ENCODE results near the gene APOL3.
"Not testable (repeated sequence)": the region's sequence is repeated elsewhere in the genome, so short reads cannot be mapped to it uniquely, and the experiment has no call there.

APOL3 gene

GRCh38 chr22:36125434-36125833, 35.1 kb downstream of the APOL3 start:
- Histone ChIP-seq H3K27me3 (ENCODE audit: control insufficient read depth, insufficient read depth, low read length) (peaks cover 9% of the 10 kb centered on the region), H3K9ac (ENCODE audit: low read depth, low read length) (no peak overlapping the region), H3K4me3 (ENCODE audit: low read depth, low read length) (no peak overlapping the region), H3K9me3 (ENCODE audit: control insufficient read depth, insufficient read depth, low read length) (no peaks in the 10 kb centered on the region), H3K36me3 (ENCODE audit: control insufficient read depth, insufficient read depth, low read length) (no peaks in the 10 kb centered on the region), H3K4me1 (ENCODE audit: control insufficient read depth, insufficient read depth, low read length) (peaks cover 4% of the 10 kb centered on the region)

- H3K4me3 ChIP-seq (ENCODE audit: low read depth, low read length), result no peak overlapping the region
- peaks cover 9% of the 10 kb centered on the region for H3K27me3 ChIP-seq (ENCODE audit: control insufficient read depth, insufficient read depth, low read length)
- H3K9me3 ChIP-seq (ENCODE audit: control insufficient read depth, insufficient read depth, low read length), result no peaks in the 10 kb centered on the region
- peaks cover 4% of the 10 kb centered on the region for H3K4me1 ChIP-seq (ENCODE audit: control insufficient read depth, insufficient read depth, low read length)
- H3K9ac ChIP-seq (ENCODE audit: low read depth, low read length), result no peak overlapping the region
- no peaks in the 10 kb centered on the region for H3K36me3 ChIP-seq (ENCODE audit: control insufficient read depth, insufficient read depth, low read length)
Measured at GRCh38 chr22:36124666-36125065, 35.9 kb downstream of the APOL3 start.

- no peak overlapping the region for H3K9ac ChIP-seq (ENCODE audit: low read depth, low read length)
- H3K4me1 ChIP-seq (ENCODE audit: control insufficient read depth, insufficient read depth, low read length), result peaks cover 4% of the 10 kb centered on the region
- H3K4me3 ChIP-seq (ENCODE audit: low read depth, low read length), result peak overlapping the region; percentile 13
- H3K27me3 ChIP-seq (ENCODE audit: control insufficient read depth, insufficient read depth, low read length), result peaks cover 9% of the 10 kb centered on the region
- no peaks in the 10 kb centered on the region for H3K9me3 ChIP-seq (ENCODE audit: control insufficient read depth, insufficient read depth, low read length)
- H3K36me3 ChIP-seq (ENCODE audit: control insufficient read depth, insufficient read depth, low read length), result no peaks in the 10 kb centered on the region
Measured at GRCh38 chr22:36123673-36124630, 36.6 kb downstream of the APOL3 start.

GRCh38 chr22:36120621-36121351, 39.8 kb downstream of the APOL3 start:
- H3K9ac ChIP-seq (ENCODE audit: low read depth, low read length); H3K4me1 ChIP-seq (ENCODE audit: control insufficient read depth, insufficient read depth, low read length); H3K4me3 ChIP-seq (ENCODE audit: low read depth, low read length); H3K9me3 ChIP-seq (ENCODE audit: control insufficient read depth, insufficient read depth, low read length); H3K27me3 ChIP-seq (ENCODE audit: control insufficient read depth, insufficient read depth, low read length); H3K36me3 ChIP-seq (ENCODE audit: control insufficient read depth, insufficient read depth, low read length): not testable (repeated sequence)

- H3K4me3 ChIP-seq (ENCODE audit: low read depth, low read length), result no peak overlapping the region
- no peaks in the 10 kb centered on the region for H3K9me3 ChIP-seq (ENCODE audit: control insufficient read depth, insufficient read depth, low read length)
- peaks cover 4% of the 10 kb centered on the region for H3K4me1 ChIP-seq (ENCODE audit: control insufficient read depth, insufficient read depth, low read length)
- H3K27me3 ChIP-seq (ENCODE audit: control insufficient read depth, insufficient read depth, low read length), result no peaks in the 10 kb centered on the region
- no peaks in the 10 kb centered on the region for H3K36me3 ChIP-seq (ENCODE audit: control insufficient read depth, insufficient read depth, low read length)
- H3K9ac ChIP-seq (ENCODE audit: low read depth, low read length), result no peak overlapping the region
Measured at GRCh38 chr22:36117053-36117554, 43.5 kb downstream of the APOL3 start.

GRCh38 chr22:36116127-36116526, 44.4 kb downstream of the APOL3 start:
- H3K36me3 ChIP-seq (ENCODE audit: control insufficient read depth, insufficient read depth, low read length), result no peaks in the 10 kb centered on the region
- no peak overlapping the region for H3K4me3 ChIP-seq (ENCODE audit: low read depth, low read length)
- H3K4me1 ChIP-seq (ENCODE audit: control insufficient read depth, insufficient read depth, low read length), result peaks cover 2% of the 10 kb centered on the region
- H3K27me3 ChIP-seq (ENCODE audit: control insufficient read depth, insufficient read depth, low read length), result no peaks in the 10 kb centered on the region
- H3K9ac ChIP-seq (ENCODE audit: low read depth, low read length), result no peak overlapping the region
- no peaks in the 10 kb centered on the region for H3K9me3 ChIP-seq (ENCODE audit: control insufficient read depth, insufficient read depth, low read length)

- Histone ChIP-seq H3K9me3 (ENCODE audit: control insufficient read depth, insufficient read depth, low read length) (no peaks in the 10 kb centered on the region), H3K4me3 (ENCODE audit: low read depth, low read length) (no peak overlapping the region), H3K9ac (ENCODE audit: low read depth, low read length) (no peak overlapping the region), H3K4me1 (ENCODE audit: control insufficient read depth, insufficient read depth, low read length) (no peaks in the 10 kb centered on the region), H3K27me3 (ENCODE audit: control insufficient read depth, insufficient read depth, low read length) (no peaks in the 10 kb centered on the region), H3K36me3 (ENCODE audit: control insufficient read depth, insufficient read depth, low read length) (no peaks in the 10 kb centered on the region)
Measured at GRCh38 chr22:36113121-36113520, 47.4 kb downstream of the APOL3 start.

- Histone ChIP-seq H3K36me3 (ENCODE audit: control insufficient read depth, insufficient read depth, low read length) (no peaks in the 10 kb centered on the region), H3K9me3 (ENCODE audit: control insufficient read depth, insufficient read depth, low read length) (no peaks in the 10 kb centered on the region), H3K27me3 (ENCODE audit: control insufficient read depth, insufficient read depth, low read length) (no peaks in the 10 kb centered on the region), H3K9ac (ENCODE audit: low read depth, low read length) (no peak overlapping the region), H3K4me1 (ENCODE audit: control insufficient read depth, insufficient read depth, low read length) (no peaks in the 10 kb centered on the region), H3K4me3 (ENCODE audit: low read depth, low read length) (no peak overlapping the region)
Measured at GRCh38 chr22:36111316-36111715, 49.2 kb downstream of the APOL3 start.

- Histone ChIP-seq H3K27me3 (ENCODE audit: control insufficient read depth, insufficient read depth, low read length) (no peaks in the 10 kb centered on the region), H3K9ac (ENCODE audit: low read depth, low read length) (no peak overlapping the region), H3K4me3 (ENCODE audit: low read depth, low read length) (no peak overlapping the region), H3K4me1 (ENCODE audit: control insufficient read depth, insufficient read depth, low read length) (no peaks in the 10 kb centered on the region), H3K9me3 (ENCODE audit: control insufficient read depth, insufficient read depth, low read length) (no peaks in the 10 kb centered on the region), H3K36me3 (ENCODE audit: control insufficient read depth, insufficient read depth, low read length) (no peaks in the 10 kb centered on the region)
Measured at GRCh38 chr22:36110306-36110881, 50.2 kb downstream of the APOL3 start.

GRCh38 chr22:36107436-36107835, 53.1 kb downstream of the APOL3 start:
- Histone ChIP-seq H3K9me3 (ENCODE audit: control insufficient read depth, insufficient read depth, low read length) (no peaks in the 10 kb centered on the region), H3K9ac (ENCODE audit: low read depth, low read length) (no peak overlapping the region), H3K27me3 (ENCODE audit: control insufficient read depth, insufficient read depth, low read length) (no peaks in the 10 kb centered on the region), H3K4me1 (ENCODE audit: control insufficient read depth, insufficient read depth, low read length) (no peaks in the 10 kb centered on the region), H3K4me3 (ENCODE audit: low read depth, low read length) (no peak overlapping the region), H3K36me3 (ENCODE audit: control insufficient read depth, insufficient read depth, low read length) (no peaks in the 10 kb centered on the region)

GRCh38 chr22:36106910-36107309, 53.6 kb downstream of the APOL3 start:
- H3K36me3 ChIP-seq (ENCODE audit: control insufficient read depth, insufficient read depth, low read length), result no peaks in the 10 kb centered on the region
- H3K4me1 ChIP-seq (ENCODE audit: control insufficient read depth, insufficient read depth, low read length), result no peaks in the 10 kb centered on the region
- no peak overlapping the region for H3K9ac ChIP-seq (ENCODE audit: low read depth, low read length)
- no peaks in the 10 kb centered on the region for H3K9me3 ChIP-seq (ENCODE audit: control insufficient read depth, insufficient read depth, low read length)
- H3K4me3 ChIP-seq (ENCODE audit: low read depth, low read length), result no peak overlapping the region
- H3K27me3 ChIP-seq (ENCODE audit: control insufficient read depth, insufficient read depth, low read length), result no peaks in the 10 kb centered on the region
